GM12878 (cell line): ENCODE measurements around the gene SLF2. TPM values are rescaled to one million over a fixed set of nuclear protein-coding genes. Genes with fewer than 3 reads are reported as not detected.

Experiments used
- ATAC-seq: fragments of 200-7000 bp; cut with Tn5 transposase; 3 replicates; pipeline ENCODE4 v1.9.1; 2020; ENCODE audit warnings: mild to moderate bottlenecking, moderate library complexity
- BruUV-seq: library from RNA; stranded (reverse); fragments of 400-500 nt; replicated peaks from 2 replicates; lab custom pipeline; 2021; lab: Mats Ljungman, UMichigan
- CTCF ChIA-PET: fragments of 300-600 bp; sonication (Branson Sonifier 250); formaldehyde crosslinking; extraction: SDS; loops from one replicate; lab custom pipeline; 2021; ENCODE audit warnings: inconsistent platforms; lab: Yijun Ruan, JAX
- POLR2A ChIA-PET: fragments of 350-600 bp; formaldehyde crosslinking; extraction: SDS; loops from one replicate; lab custom pipeline; 2021; ENCODE audit warnings: inconsistent platforms; lab: Charles Lee
- RAD21 ChIA-PET: fragments of 300-600 bp; sonication (Branson Sonifier 250); formaldehyde crosslinking; loops from one replicate; lab custom pipeline; 2023; ENCODE audit warnings: antibody characterized with exemption; ENCODE audit not compliant: unreplicated experiment; lab: Charles Lee
- SMC1A ChIA-PET: fragments of 300-600 bp; sonication (Branson Sonifier 250); formaldehyde crosslinking; loops from one replicate; lab custom pipeline; 2023; ENCODE audit not compliant: unreplicated experiment, uncharacterized antibody; lab: Charles Lee
- DNase-seq: peaks from one replicate; pipeline ENCODE4 v3.0.0-alpha.2; 2011; ENCODE audit warnings: low read depth, low spot score
- FAIRE-seq: peaks from 3 replicates; lab custom pipeline; 2011; peaks lifted over from hg19 to GRCh38; lab: Jason Lieb, UNC
- H2AFZ ChIP-seq: 2 replicates; pipeline ENCODE4 v1.6.0; 2011; ENCODE audit warnings: low read depth, low read length, control low read depth; ENCODE audit not compliant: control insufficient read depth
- H3K27ac ChIP-seq: 2 replicates; pipeline ENCODE4 v1.5.1; 2011; ENCODE audit warnings: control low read depth; ENCODE audit not compliant: control insufficient read depth, insufficient read depth
- H3K27me3 ChIP-seq, 2 experiments: replicated peaks in 1 of 2; 2 replicates each; pipeline versions ENCODE4 v1.6.0 to v1.6.1; 2011; ENCODE audit warnings: low read length in 1 of 2; ENCODE audit not compliant: control insufficient read depth in 2 of 2, insufficient read depth in 2 of 2
- H3K36me3 ChIP-seq, 2 experiments: 2 replicates each; pipeline ENCODE4 v1.5.1; 2011; ENCODE audit warnings: low read length in 1 of 2; ENCODE audit not compliant: control insufficient read depth in 2 of 2, insufficient read depth in 2 of 2
- H3K4me1 ChIP-seq: 2 replicates; pipeline ENCODE4 v1.6.1; 2011; ENCODE audit warnings: mild to moderate bottlenecking, low read length, moderate library complexity, mixed read lengths; ENCODE audit not compliant: control insufficient read depth, insufficient read depth
- H3K4me2 ChIP-seq: 2 replicates; pipeline ENCODE4 v1.6.0; 2011; ENCODE audit warnings: control low read depth; ENCODE audit not compliant: control insufficient read depth, insufficient read depth
- H3K4me3 ChIP-seq: fragments of 200-600 bp; sonication (generic); 2 replicates; pipeline ENCODE4 v1.5.1; 2016
- H3K79me2 ChIP-seq: 2 replicates; pipeline ENCODE4 v1.6.0; 2011; ENCODE audit warnings: low read length; ENCODE audit not compliant: control insufficient read depth, insufficient read depth
- H3K9ac ChIP-seq: 2 replicates; pipeline ENCODE4 v1.8.0; 2011; ENCODE audit warnings: low read length, control low read depth, mixed read lengths; ENCODE audit not compliant: control insufficient read depth, insufficient read depth
- H3K9me3 ChIP-seq: replicated peaks from 3 replicates; pipeline ENCODE4 v1.5.1; 2011; ENCODE audit warnings: mild to moderate bottlenecking, low read length; ENCODE audit not compliant: control insufficient read depth, insufficient read depth
- H4K20me1 ChIP-seq: 2 replicates; pipeline ENCODE4 v1.6.0; 2011; ENCODE audit not compliant: control insufficient read depth, insufficient read depth
- CHD4 ChIP-seq: fragments of 200-600 bp; sonication (generic); IDR thresholded peaks from 2 replicates; pipeline ENCODE4 v1.6.1; 2016; ENCODE audit warnings: mild to moderate bottlenecking
- POU2F2 ChIP-seq: IDR thresholded peaks from 3 replicates; pipeline ENCODE4 v1.6.1; 2011; ENCODE audit warnings: low read depth, mild to moderate bottlenecking, low read length, borderline replicate concordance
- SMC3 ChIP-seq: IDR thresholded peaks from 2 replicates; pipeline ENCODE4 v1.6.1; 2011; ENCODE audit warnings: low read length, improper control_type of control experiment, borderline replicate concordance
- SPI1 ChIP-seq: IDR thresholded peaks from 2 replicates; pipeline ENCODE4 v1.6.1; 2011; ENCODE audit warnings: low read depth, mild to moderate bottlenecking, low read length, moderate library complexity, borderline replicate concordance; ENCODE audit not compliant: insufficient read depth
- ZNF384 ChIP-seq: IDR thresholded peaks from 2 replicates; pipeline ENCODE4 v1.6.1; 2012; ENCODE audit warnings: low read depth, mild to moderate bottlenecking, low read length, improper control_type of control experiment, borderline replicate concordance
- WGBS: methylation state at CpG from one replicate; pipeline ENCODE4 v1.1.6; 2016; ENCODE audit warnings: low lambda C conversion rate; ENCODE audit not compliant: insufficient replicate concordance, insufficient coverage; ENCODE audit errors: missing lambda C conversion rate; 5-methylcytosine and 5-hydroxymethylcytosine counted together
- in situ Hi-C: fragments of 300-500 bp; cut with MboI; formaldehyde crosslinking; loops from 9 replicates; pipeline ENCODE4 v1.14.3; 2018; ENCODE audit warnings: mixed read lengths
- intact Hi-C: fragments of 100-400 bp; cut with micrococcal nuclease; formaldehyde crosslinking; loops from one replicate; pipeline ENCODE4 v1.14.2; 2022; ENCODE audit not compliant: unreplicated experiment
- polyA plus RNA-seq, 11 experiments: library from polyadenylated mRNA; depleted of rRNA in 4 of 11; unstranded in 6 of 11; stranded (reverse) in 5 of 11; fragments of >200 nt; fragmentation: Nextera tagmentation in 4 of 11; fragmentation: Illumina TruSeq in 1 of 11; extraction: Ambion mirVana in 4 of 11; extraction: Trizol in 1 of 11; gene quantifications; 1 replicate in 1 of 11; 2 replicates in 10 of 11; pipeline versions ENCODE4 v1.2.1 to v1.2.3, GENCODE V29; 2011 to 2016; ENCODE audit warnings: inconsistent platforms in 2 of 11, missing spikeins in 2 of 11, low read depth in 1 of 11
- total RNA-seq, 4 experiments: library from RNA; depleted of rRNA in 3 of 4; stranded (reverse); fragments of >200 nt in 3 of 4; fragmentation: Illumina TruSeq in 1 of 4; extraction: Trizol in 1 of 4; gene quantifications; 2 replicates each; pipeline versions ENCODE4 v1.2.1 to v1.2.3, GENCODE V29; 2013 to 2021
- TF ChIP-seq, protein P1 (sequence below), 3 experiments: IDR thresholded peaks in 2 of 3; conservative IDR thresholded peaks in 1 of 3; 2 replicates each; pipeline ENCODE4 v1.5.1; 2011; ENCODE audit warnings: low read depth in 3 of 3, low read length in 3 of 3, mild to moderate bottlenecking in 3 of 3, control low read depth in 2 of 3, moderate library complexity in 2 of 3, inconsistent platforms in 1 of 3, mixed read lengths in 1 of 3; ENCODE audit not compliant: control insufficient read depth in 2 of 3, insufficient read depth in 1 of 3; ENCODE audit errors: extremely low read depth in 1 of 3

The SLF2 gene
- total and polyA plus RNA-seq, 10 of the 15 experiments (the other 5 are each of a cell fraction or from before 2014, with no cell fraction given), result 3.0 to 25.2 (median 17.9) TPM

DNA sequence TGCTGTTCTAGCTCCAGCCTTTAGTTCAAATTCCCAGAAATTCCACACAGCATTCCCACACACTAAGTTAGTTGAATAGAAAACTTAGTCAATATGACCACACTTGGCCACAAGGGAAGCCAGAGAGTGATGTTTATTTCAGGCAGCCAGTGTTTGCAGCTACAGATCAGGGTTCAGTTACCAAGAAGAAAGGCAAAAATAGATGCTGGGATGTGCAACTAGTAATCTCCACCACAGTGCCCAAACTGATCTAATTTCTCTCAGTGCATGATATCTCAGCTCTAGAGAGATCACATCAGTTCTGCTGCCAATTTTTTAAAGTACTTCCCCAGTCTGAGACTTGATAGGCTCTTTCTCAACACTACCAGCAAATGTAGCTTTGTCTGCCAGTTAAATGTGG is 17.6 kb downstream of the SLF2 start:
- H3K9ac ChIP-seq, result no peak overlapping the region
- ChIA-PET SMC1A (interaction anchor here (0.6 to 1.2 kb wide), 4 partner anchors 9 to 1229 kb away, joined by 3 read pairs; partner anchors contain the start of gene SLF2), POLR2A (interaction anchor here (0.8 kb wide), 1 partner anchor 13 kb away, joined by 3 read pairs; no protein-coding TSS in a partner anchor), CTCF (interaction anchor here (1.8 kb wide), 1 partner anchor 84 kb away, joined by 7 read pairs; no protein-coding TSS in a partner anchor)
- H4K20me1 ChIP-seq, result no peaks in the 10 kb centered on the region
- in situ Hi-C loops, result no loop called here
- BruUV-seq, result no TSS peak
- FAIRE-seq, result peak; percentile 18
- TF ChIP-seq, protein P1, sequence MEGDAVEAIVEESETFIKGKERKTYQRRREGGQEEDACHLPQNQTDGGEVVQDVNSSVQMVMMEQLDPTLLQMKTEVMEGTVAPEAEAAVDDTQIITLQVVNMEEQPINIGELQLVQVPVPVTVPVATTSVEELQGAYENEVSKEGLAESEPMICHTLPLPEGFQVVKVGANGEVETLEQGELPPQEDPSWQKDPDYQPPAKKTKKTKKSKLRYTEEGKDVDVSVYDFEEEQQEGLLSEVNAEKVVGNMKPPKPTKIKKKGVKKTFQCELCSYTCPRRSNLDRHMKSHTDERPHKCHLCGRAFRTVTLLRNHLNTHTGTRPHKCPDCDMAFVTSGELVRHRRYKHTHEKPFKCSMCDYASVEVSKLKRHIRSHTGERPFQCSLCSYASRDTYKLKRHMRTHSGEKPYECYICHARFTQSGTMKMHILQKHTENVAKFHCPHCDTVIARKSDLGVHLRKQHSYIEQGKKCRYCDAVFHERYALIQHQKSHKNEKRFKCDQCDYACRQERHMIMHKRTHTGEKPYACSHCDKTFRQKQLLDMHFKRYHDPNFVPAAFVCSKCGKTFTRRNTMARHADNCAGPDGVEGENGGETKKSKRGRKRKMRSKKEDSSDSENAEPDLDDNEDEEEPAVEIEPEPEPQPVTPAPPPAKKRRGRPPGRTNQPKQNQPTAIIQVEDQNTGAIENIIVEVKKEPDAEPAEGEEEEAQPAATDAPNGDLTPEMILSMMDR (IDR thresholded peaks at IDR 0.05 in 2 of 3, conservative IDR thresholded peaks at IDR 0.05 in 1 of 3; ENCODE audit: control insufficient read depth in 2 of 3, extremely low read depth in 1 of 3, insufficient read depth in 1 of 3, low read depth in 3 of 3, low read length in 3 of 3), result 0 out of 6 replicates have a peak, but pooled peaks of 1 of the 3 experiments have one; percentile 4
- no peak for TF ChIP-seq POU2F2
- TF ChIP-seq, all 136 proteins: peak for 1
- H3K4me3 ChIP-seq, result no peak overlapping the region
- RAD21 ChIA-PET, result no interaction called here
- no peaks in the 10 kb centered on the region for H3K27me3 ChIP-seq
- intact Hi-C loops, result no loop called here
- no peaks in the 10 kb centered on the region for H3K79me2 ChIP-seq
- H3K36me3 ChIP-seq, result peaks cover 0 to 32% of the 10 kb centered on the region in 2 experiments; a peak in 3 of 4 replicates
- H2AFZ ChIP-seq, result no peak overlapping the region
- H3K9me3 ChIP-seq, result no peaks in the 10 kb centered on the region
- H3K27ac ChIP-seq, result no peak overlapping the region
- H3K4me1 ChIP-seq, result no peaks in the 10 kb centered on the region
- no peak overlapping the region for H3K4me2 ChIP-seq
- no peak for DNase-seq
- ATAC-seq, result no peak

DNA sequence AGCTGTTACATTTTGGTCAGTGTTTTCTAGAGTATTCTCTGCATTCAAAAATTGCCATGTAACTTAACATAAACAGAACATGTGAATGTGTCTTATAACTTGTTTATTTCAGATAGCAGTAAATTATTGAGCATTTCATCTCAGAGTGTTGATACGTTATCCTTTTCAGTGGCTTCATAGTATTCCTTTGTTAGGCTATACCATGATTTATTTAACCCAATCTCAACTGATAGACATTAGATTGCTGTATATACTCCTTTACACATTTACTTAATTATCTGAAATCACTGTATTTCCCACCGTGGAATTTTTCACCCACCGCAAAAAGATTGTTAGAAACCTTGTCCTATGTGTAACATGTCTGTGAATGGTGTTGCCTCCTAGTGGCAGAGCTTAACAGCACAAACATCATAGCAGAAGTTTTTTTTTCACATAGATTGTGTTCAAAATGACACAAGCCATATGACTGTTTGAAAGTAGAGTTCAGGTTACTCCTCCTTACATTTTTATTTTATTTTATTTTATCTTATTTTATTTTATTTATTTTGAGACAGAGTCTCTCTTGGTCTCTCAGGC is 21.4 kb downstream of the SLF2 start:
- Histone ChIP-seq H4K20me1 (no peaks in the 10 kb centered on the region), H3K4me3 (no peak overlapping the region), H3K27me3 (no peaks in the 10 kb centered on the region), H3K4me1 (no peaks in the 10 kb centered on the region), H3K4me2 (no peak overlapping the region), H2AFZ (no peak overlapping the region), H3K79me2 (no peaks in the 10 kb centered on the region), H3K9ac (no peak overlapping the region), H3K36me3 (peaks cover 0 to 35% of the 10 kb centered on the region in 2 experiments; a peak in 3 of 4 replicates), H3K27ac (no peak overlapping the region), H3K9me3 (no peaks in the 10 kb centered on the region)
- in situ Hi-C loops (no loop called here), intact Hi-C loops (no loop called here)
- ChIA-PET SMC1A (interaction anchor here (1.0 kb wide), 1 partner anchor 13 kb away, joined by 4 read pairs; no protein-coding TSS in a partner anchor), POLR2A (interaction anchor here (0.5 kb wide), 1 partner anchor 40 kb away, joined by 5 read pairs; no protein-coding TSS in a partner anchor), RAD21 (no interaction called here), CTCF (interaction anchor here (1.0 to 1.4 kb wide), 6 partner anchors 9 to 45 kb away, joined by 3 to 5 read pairs (median 4); no protein-coding TSS in a partner anchor)
- WGBS, result 100% methylated on average over 3 of the region's 3 CpGs
- FAIRE-seq (no peak), DNase-seq (no peak), ATAC-seq (peak; percentile 40; the same call in 1 of the 3 replicates)
- BruUV-seq, result no TSS peak
- TF ChIP-seq SPI1, result no peak
- TF ChIP-seq SMC3, result peak; percentile 19; the same call in 1 of the 2 replicates
- no peak for TF ChIP-seq CHD4
- 0 out of 2 replicates have a peak, but pooled peaks have one; percentile 20 for TF ChIP-seq ZNF384
- TF ChIP-seq, protein P1 (IDR thresholded peaks at IDR 0.05 in 2 of 3, conservative IDR thresholded peaks at IDR 0.05 in 1 of 3; ENCODE audit: control insufficient read depth in 2 of 3, extremely low read depth in 1 of 3, insufficient read depth in 1 of 3, low read depth in 3 of 3, low read length in 3 of 3), result peak; percentile 32 to 53 (median 41); a peak in 5 of 6 replicates
